NCI-H146 treated with DMSO at 0.1 percent for 48 hours (cell line): Measurements from ENCODE around the gene FOXJ3.
"Not testable (repeated sequence)": the region's sequence is repeated elsewhere in the genome, so short reads cannot be mapped to it uniquely, and the experiment has no call there.

Experiments used
- DNase-seq: peaks from one replicate; lab custom pipeline; 2025; ENCODE audit not compliant: unreplicated experiment; lab: John Stamatoyannopoulos, UW

The FOXJ3 gene

DNA sequence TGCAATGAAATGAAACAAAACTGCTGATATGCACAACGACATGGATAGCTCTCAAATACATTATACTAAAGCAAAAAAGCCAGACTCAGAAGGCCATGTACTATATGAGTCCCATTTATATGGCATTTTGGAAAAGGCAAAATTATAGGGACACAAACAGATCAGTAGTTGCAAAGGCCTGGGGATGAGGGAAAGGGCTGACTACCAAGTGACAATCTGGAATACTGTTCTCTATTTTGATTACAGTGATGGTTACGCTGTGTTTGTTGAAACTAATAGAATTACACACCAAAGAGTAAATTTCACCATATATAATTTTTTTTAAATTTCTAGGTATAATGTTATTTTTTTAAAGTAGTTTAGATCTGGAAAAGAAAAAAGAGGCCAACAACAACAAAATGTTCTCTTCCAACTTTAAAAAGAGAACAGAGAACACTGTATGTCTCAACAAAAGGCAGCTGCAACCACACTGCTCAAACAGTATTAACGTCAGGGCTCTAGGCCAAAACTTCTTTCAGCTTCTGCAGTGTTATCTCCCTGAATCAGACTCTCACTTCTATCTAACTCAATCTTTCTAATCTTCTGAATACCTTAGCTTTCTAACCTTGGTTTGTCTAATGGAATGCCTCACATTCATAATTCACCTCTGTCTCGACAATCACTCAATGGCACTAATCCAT is 75.8 kb downstream of the FOXJ3 start:
- no peak for DNase-seq

- no peak for DNase-seq
Measured at GRCh38 chr1:42258218-42258617, 76.8 kb downstream of the FOXJ3 start.

DNA sequence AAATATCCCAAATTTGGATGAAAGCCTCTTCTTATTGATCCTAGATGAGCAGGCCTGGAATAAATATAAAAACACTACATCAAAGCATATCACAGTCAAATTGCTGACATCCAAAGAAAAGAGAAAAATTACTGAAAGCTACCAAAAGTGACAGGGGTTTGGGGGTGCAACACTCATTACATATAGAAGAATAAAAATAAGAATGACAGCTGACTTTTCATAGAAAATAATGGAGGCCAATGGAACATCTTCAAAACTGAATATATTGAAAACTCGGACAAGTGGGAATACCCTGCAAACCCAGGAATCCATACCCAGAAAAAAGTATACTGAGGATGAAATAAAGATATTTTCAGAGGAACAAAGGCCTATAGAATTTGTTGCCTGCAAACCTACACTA is 84.0 kb downstream of the FOXJ3 start:
- DNase-seq, result no peak

GRCh38 chr1:42250164-42250563 is 84.9 kb downstream of the FOXJ3 start:
- DNase-seq, result no peak

DNA sequence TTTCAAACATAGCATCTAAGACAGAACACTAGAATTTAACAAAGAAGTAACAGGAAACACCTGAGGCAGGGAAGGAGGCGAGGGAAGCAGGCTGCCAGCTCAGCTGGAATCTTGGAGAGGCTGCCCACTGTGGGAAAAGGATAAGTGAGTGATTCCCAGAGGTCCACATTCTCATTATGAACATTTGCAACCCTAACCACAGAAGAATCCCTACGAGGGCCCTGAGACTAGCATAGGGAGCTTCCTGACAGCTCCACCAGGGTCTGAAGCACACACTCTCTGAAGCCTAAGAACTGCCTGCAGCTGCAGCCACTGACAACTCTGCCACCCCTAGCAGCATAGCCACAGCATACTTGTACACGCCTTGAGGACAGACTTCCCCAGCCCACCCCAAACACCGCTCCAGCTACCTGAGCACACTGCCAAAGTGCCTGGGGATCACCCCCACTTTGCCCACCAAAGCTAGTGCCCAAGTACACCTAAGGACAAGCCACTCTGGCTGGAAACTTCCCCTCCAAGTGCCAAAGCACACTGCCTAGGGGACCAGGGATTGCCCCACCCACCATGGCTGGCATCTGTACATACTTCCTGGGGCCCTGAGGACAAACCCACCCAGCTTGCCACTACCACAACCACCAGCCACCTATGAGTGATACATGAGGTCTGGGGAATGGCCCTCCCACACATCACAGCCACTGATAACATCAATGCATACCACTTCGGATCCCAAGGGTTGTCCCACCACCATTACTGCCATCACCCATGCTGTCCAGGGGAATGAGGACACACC is 93.9 kb downstream of the FOXJ3 start:
- no peak for DNase-seq

- no peak for DNase-seq
Measured at GRCh38 chr1:42239555-42239954, 95.5 kb downstream of the FOXJ3 start.

DNA sequence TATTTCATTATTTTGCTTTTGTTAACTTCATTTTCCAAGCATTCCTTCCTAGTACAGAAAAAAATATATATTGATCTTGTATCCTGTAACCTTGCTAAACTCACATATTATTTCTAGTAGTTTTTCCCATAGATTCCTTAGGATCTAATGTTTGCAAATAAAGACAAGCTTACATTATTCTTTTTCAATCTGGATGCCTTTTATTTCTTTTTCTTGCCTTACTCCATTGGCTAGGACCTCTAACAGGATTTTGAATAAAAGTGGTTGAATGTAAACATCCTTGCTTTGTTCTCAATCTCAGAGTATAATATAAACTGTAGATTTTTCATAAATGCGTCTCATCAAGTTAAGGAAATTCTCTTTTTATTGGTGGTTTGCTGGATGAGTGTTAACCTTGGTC is 96.0 kb downstream of the FOXJ3 start:
- DNase-seq, result no peak

- DNase-seq, result no peak
Measured at GRCh38 chr1:42231253-42231652, 103.8 kb downstream of the FOXJ3 start.

GRCh38 chr1:42228938-42229337 is 106.1 kb downstream of the FOXJ3 start:
- DNase-seq, result no peak

GRCh38 chr1:42223036-42223435 is 112.0 kb downstream of the FOXJ3 start:
- no peak for DNase-seq

DNA sequence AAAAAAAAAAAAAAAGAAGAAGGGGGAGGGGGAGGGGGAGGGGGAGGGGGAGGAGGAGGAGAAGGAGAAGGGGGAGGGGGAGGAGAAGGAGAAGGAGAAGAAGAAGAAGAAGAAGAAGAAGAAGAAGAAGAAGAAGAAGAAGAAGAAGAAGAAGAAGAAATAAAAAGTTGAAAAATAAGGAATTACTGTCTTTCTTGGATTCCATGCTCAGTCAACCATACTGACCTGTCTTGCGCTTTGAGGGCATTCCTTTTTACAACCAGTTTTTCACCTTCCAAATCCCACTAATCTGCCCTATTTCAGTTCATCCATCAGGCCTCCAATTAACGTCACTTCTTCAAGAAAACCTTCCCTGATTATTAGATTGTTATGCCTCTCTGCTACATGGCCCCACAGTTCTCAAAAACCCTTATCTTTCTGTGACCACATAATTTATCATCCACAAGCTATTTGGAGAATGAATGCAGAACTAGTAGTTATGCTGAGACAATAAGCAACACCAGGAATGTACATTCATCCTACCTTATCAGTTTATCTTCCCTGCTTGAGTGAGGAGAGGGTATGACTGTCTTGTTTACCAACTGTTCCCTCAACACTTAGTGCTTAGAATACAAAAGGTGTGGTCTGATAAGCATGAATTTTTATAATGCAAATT is 113.0 kb downstream of the FOXJ3 start:
- no peak for DNase-seq

DNA sequence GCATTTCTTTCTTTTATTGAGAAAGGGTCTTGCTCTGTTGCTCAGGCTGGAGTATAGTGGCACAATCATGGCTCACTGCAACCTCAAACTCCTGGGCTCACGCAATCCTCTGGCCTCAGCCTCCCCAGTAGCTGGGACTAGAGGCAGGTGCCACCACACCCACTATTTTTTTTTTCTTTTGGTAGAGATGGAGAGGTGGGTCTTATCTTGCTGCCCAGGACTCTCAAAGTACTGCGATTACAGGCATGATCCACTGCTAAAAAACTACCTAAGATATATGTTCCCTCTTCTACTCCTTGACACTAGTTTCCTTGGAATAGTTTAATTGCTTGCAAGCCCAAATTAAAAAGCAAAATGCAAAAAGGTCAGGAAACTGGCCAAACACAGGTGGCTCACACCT is 113.6 kb downstream of the FOXJ3 start:
- no peak for DNase-seq

DNA sequence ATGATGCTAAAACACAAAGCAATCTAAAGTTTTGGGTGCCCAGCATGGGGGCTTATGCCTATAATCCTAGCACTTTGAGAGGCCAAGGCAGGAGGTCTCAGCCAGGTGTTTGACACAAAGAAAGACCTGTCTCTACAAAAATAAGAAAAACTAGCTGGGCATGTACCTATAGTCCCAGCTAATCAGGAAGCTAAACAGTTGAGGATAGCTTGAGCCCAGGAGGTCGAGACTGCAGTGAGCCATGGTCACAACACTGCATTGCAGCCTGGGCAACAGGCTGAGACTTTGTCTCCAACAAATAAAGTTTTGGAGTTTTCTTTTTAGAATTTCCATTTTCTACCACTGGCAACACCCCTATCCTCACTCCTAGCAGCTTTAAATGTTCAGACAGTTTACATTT is 115.4 kb downstream of the FOXJ3 start:
- DNase-seq, result no peak

DNA sequence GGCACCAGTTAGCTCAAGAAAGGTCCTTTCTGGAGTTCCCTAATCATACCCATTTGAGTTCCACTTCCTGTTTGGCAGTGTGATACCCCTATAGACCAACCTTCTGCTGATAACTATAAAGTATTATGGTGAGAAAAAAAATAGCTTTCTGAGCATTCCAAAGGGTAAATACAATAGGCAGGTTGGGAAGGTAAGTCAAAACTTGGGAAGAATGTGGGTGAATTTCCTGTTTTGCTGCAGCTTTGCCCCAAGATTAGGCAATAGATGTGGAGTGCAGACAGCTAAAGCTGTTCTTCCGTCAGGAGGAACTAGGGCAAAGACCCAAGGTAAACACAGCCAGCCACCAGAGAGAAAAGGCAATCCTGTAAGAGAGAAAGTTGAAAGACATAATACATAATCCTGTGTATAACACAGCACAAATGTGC is 120.6 kb downstream of the FOXJ3 start:
- DNase-seq, result no peak

DNA sequence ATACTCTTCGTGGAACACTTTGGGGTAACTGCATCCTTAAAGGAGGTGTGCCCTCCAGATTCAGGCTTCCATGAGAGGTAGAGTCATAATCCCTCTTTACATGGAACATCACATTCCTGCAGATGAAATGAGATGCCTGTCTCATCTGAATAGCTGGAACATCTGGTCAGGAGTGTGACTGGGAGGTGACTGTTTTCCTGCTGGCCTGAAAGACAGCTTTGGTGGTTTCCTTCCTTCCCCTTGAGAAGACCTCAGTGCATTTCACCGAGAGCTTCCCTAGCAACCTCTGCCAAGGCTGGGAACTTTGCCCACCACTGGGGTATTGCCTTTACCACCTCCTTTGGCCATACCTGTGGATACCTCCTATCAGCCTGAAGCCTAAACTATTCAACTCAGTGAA is 123.8 kb downstream of the FOXJ3 start:
- DNase-seq, result no peak

DNA sequence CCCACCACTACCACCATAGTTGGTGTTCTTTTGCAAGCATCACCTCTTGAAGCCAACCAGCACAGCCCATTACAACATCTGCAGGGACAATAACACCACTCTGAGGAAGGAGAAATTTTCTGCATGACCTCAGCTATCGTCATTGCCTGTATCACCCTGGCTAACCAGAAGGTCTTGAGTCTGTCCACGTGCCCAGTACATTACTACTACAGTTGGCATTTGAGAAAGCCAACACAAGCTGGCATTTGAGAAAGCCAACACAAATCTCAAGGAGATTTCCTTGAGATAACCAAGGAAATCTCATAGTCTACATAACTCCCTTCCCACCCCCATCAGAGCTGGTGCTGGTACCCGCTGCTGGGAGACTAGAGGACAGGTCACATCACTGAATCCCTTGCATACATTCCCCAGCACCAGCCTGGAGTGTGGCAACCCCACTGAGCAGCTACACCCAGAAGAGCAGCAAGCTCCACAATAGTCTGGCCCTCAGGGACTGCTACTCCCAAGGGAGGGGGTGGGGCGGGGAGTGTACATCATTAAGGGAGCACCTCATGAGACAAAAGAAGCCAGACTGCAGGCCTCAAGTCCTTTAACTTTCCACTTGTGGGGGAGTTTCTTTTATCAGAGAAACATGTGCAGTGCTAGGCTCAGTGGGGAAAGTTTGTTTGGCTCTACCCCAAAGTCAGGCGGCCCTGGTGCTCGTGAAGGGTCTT is 124.5 kb downstream of the FOXJ3 start:
- DNase-seq, result no peak

DNA sequence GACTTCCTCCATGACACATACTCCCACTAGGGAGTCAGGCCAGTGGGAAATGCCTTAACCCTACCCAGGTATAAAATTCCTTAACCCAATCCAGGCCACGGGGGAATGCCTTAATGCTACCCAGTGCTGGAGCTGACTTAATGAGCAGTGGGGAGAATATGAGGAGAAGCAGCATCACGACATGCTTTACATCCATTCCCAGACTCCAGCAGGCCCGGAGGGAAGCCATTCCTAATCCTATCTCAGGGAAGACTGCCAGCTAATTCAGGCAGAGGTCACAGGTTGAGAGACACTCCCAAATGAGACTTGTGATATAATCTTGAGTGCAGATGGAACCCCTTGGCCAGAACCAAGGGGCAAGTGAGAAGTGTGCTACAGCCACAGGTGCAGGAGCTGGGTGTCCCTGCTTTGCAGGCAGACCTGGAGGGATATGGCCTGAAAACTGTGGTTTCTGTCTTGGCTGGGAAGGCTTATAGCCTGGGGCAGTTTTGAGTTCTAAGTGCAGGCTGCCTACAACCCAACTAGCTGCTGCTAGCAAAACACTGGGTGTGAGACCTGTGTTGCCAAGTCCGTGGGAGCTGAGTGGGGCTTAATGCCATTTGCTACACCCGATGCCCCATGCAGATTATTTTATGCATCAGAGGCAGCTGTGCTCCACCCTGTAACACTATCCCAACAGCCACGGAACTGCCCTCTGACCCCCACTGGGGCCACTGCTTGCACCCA is 125.3 kb downstream of the FOXJ3 start:
- DNase-seq, result no peak

DNA sequence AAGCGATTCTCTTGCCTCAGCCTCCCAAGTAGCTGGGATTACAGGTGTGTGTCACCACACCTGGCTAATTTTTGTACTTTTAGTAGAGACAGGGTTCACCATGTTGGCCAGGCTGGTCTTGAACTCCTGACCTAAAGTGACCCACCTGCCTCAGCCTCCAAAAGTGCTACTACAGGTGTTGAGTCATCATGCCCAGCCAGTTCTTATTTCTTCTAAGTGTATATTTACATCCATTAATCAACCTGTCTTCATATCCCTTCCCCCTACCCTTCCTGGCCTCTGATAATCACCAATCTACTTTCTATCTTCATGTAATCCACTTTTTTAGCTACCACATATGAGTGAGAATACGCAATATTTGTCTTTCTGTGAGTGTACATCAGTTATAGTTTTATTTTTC is 128.1 kb downstream of the FOXJ3 start:
- not testable (repeated sequence) for DNase-seq

DNA sequence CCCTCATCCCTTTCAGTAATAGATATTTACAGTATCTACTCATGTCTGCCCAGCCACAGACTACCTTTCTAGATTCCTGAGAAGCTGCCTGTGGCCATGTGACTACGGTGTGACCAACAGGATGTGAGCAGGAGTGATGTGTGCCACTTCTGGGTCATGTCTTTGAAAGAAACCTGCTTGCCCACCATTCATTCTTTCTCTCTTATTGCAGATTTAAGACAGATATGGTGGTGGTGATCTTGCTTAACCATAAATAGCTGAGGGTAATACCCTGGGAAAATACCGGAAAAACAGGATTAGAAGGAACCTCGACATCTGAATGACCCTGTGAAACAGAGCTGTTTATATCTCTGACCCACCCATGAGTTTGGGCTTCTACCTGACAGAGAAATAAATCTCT is 128.9 kb downstream of the FOXJ3 start:
- no peak for DNase-seq

DNA sequence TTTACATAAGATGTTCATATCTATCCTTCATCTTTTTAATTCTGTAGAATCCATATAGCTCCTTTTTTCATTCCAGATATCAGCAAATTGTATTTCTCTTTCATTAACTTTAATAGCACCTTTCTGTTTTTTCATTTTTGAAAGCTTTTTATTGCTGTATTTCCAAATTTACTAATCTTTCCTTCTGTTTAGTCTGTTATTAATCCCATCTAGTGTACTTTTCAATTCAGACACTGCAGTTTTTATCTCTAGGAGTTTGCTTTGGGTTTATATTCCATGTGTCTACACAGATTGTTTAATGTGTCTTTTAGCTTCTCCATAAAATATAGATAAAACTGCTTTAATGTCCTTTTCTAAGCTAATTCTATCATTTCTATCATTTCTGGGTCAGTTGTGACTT is 133.0 kb downstream of the FOXJ3 start:
- no peak for DNase-seq

DNA sequence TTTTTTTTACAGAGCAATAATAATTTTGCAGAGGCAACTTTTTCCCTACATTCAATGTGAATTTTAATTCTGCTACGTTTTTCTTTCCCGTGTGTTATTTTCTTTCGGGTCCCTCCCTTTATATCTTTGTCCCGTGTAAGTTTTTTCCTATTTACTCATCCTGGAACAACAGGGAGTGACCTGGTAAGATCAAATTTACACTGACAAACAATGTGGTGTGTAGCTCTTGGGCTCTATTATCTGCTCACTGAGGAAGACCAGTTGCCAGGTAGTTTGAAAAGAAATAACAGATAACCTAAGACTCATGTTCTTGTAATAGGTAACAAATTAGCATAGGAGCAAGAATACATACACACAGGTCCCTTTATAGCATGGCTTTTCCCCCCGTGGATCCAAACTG is 136.8 kb downstream of the FOXJ3 start:
- DNase-seq, result no peak
